Suprapubic skin (tissue), 4 donors: ENCODE data around the gene DUOXA2. TPM values are rescaled to one million over a fixed set of nuclear protein-coding genes. Genes with fewer than 3 reads are reported as not detected.

Experiments used
- DNase-seq, 2 donors: peaks; one replicate each; pipeline ENCODE4 v3.0.0-alpha.2; 2019; ENCODE audit warnings: low spot score in 2 of 2
- H3K27ac ChIP-seq: fragments of 200-600 bp; sonication (generic); one replicate; pipeline ENCODE4 v1.5.1; 2019
- H3K27me3 ChIP-seq: fragments of 200-600 bp; sonication (generic); one replicate; pipeline ENCODE4 v1.5.1; 2019
- H3K36me3 ChIP-seq: fragments of 200-600 bp; sonication (generic); one replicate; pipeline ENCODE4 v1.5.1; 2019
- H3K4me1 ChIP-seq: fragments of 200-600 bp; sonication (generic); one replicate; pipeline ENCODE4 v1.5.1; 2019
- H3K4me3 ChIP-seq: fragments of 200-600 bp; sonication (generic); one replicate; pipeline ENCODE4 v1.5.1; 2019; ENCODE audit warnings: mild to moderate bottlenecking
- H3K9me3 ChIP-seq: fragments of 200-600 bp; sonication (generic); one replicate; pipeline ENCODE4 v1.5.1; 2019
- CTCF ChIP-seq, 2 donors: fragments of 200-600 bp in 1 of 2; fragments of 450-650 bp in 1 of 2; sonication (generic) in 1 of 2; IDR thresholded peaks; one replicate each; pipeline ENCODE4 v1.5.1; 2016 to 2019; ENCODE audit warnings: antibody characterized with exemption in 2 of 2, mild to moderate bottlenecking in 1 of 2, moderate library complexity in 1 of 2
- EP300 ChIP-seq: sonication (generic); formaldehyde crosslinking; IDR thresholded peaks from one replicate; pipeline ENCODE4 v1.6.1; 2017; ENCODE audit warnings: antibody characterized with exemption
- POLR2A ChIP-seq, 2 donors: fragments of 450-650 bp; IDR thresholded peaks; one replicate each; pipeline ENCODE4 v1.6.1; 2017; ENCODE audit warnings: antibody characterized with exemption in 2 of 2, mild to moderate bottlenecking in 2 of 2, moderate library complexity in 2 of 2
- POLR2AphosphoS5 ChIP-seq, 3 donors: sonication (generic); formaldehyde crosslinking; IDR thresholded peaks; one replicate each; pipeline ENCODE4 v1.6.1; 2017; ENCODE audit warnings: antibody characterized with exemption in 3 of 3
- WGBS: methylation state at CpG from one replicate; pipeline ENCODE4 v1.1.5; 2018; 5-methylcytosine and 5-hydroxymethylcytosine counted together
- total RNA-seq, 4 donors: library from RNA; depleted of rRNA; stranded (reverse); fragments of >200 nt; gene quantifications; one replicate each; pipeline ENCODE4 v1.1.0, GENCODE V29; 2016

DUOXA2 gene
- total RNA-seq, 4 donors from 2014 or later, result not detected

GRCh38 chr15:45164914-45165313 lies 50.8 kb downstream of the DUOXA2 start:
- peaks cover 3% of the 10 kb centered on the region for H3K36me3 ChIP-seq
- H3K27me3 ChIP-seq, result no peaks in the 10 kb centered on the region
- DNase-seq, result no peak
- WGBS, result 100% methylated on average over 1 of the region's 1 CpG
- no peak for TF ChIP-seq POLR2AphosphoS5 (IDR thresholded peaks at IDR 0.05)
- no peak for TF ChIP-seq EP300
- TF ChIP-seq POLR2A (IDR thresholded peaks at IDR 0.05), result no peak
- TF ChIP-seq CTCF (IDR thresholded peaks at IDR 0.05), result no peak
- no peak overlapping the region for H3K4me3 ChIP-seq
- H3K9me3 ChIP-seq, result no peaks in the 10 kb centered on the region
- no peak overlapping the region for H3K27ac ChIP-seq
- peaks cover 45% of the 10 kb centered on the region for H3K4me1 ChIP-seq

- H3K27ac ChIP-seq, result peak overlapping the region; percentile 40
- WGBS, result 70% methylated on average over 4 of the region's 5 CpGs
- DNase-seq, result no peak
- TF ChIP-seq POLR2AphosphoS5 (IDR thresholded peaks at IDR 0.05) (no peak), EP300 (no peak), CTCF (IDR thresholded peaks at IDR 0.05) (no peak), POLR2A (IDR thresholded peaks at IDR 0.05) (no peak)
- H3K27me3 ChIP-seq, result no peaks in the 10 kb centered on the region
- H3K9me3 ChIP-seq, result no peaks in the 10 kb centered on the region
- peaks cover 3% of the 10 kb centered on the region for H3K36me3 ChIP-seq
- H3K4me1 ChIP-seq, result peaks cover 45% of the 10 kb centered on the region
- H3K4me3 ChIP-seq, result no peak overlapping the region
Observed at GRCh38 chr15:45165536-45165935, 51.4 kb downstream of the DUOXA2 start.

DNA sequence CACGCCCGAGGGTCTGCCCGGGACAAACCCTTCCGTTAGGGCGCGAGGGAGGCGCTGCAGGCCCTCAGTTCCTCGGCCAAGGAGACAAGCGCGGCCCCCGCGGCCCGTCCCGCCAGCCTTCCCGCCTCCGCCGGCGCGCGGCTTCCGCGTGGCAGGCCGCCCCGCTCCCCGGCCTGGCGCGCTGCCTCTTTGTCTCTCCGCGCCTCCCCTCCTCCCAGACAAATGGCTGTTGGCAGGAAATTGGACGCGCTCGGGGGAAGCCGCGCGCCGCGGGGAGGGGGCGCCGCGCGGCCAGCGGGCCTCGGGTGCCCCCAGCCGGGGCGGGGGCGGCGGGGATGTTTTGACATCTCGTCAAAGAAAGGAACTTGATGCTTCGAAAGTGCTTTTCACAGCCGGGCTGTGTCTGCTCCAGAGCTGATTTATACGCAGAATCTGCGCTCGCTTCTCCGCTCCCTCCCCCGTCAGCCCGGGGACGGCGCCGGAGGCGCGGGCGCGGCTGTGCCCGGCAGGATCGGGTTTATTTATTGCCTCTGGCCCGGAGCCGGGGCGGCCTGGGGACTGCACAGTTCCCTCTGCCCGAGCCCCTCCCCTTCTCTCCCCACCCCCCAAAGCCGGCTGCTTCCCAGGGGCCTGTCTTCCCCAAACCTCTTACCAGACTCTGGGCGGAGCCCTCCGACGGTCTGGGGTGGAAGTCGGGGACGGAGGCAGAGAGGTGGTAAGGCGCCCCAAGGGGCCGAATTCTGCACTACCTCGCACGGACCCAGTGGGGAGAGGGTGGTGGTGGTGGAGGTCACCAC lies 52.9 kb downstream of the DUOXA2 start:
- no peak for TF ChIP-seq POLR2AphosphoS5 (IDR thresholded peaks at IDR 0.05)
- no peak for TF ChIP-seq EP300
- TF ChIP-seq CTCF (IDR thresholded peaks at IDR 0.05), result peak; percentile 41 to 79
- TF ChIP-seq POLR2A (IDR thresholded peaks at IDR 0.05), result peak in 1 of 2 donors; percentile 5
- H3K4me1 ChIP-seq, result peaks cover 39% of the 10 kb centered on the region
- H3K36me3 ChIP-seq, result peaks cover 12% of the 10 kb centered on the region
- 2% methylated on average over 9 of the region's 79 CpGs for WGBS
- H3K4me3 ChIP-seq, result peak overlapping the region; percentile 87
- H3K27me3 ChIP-seq, result no peaks in the 10 kb centered on the region
- no peaks in the 10 kb centered on the region for H3K9me3 ChIP-seq
- H3K27ac ChIP-seq, result peak overlapping the region; percentile 99
- peak; percentile 93 to 95 for DNase-seq

DNA sequence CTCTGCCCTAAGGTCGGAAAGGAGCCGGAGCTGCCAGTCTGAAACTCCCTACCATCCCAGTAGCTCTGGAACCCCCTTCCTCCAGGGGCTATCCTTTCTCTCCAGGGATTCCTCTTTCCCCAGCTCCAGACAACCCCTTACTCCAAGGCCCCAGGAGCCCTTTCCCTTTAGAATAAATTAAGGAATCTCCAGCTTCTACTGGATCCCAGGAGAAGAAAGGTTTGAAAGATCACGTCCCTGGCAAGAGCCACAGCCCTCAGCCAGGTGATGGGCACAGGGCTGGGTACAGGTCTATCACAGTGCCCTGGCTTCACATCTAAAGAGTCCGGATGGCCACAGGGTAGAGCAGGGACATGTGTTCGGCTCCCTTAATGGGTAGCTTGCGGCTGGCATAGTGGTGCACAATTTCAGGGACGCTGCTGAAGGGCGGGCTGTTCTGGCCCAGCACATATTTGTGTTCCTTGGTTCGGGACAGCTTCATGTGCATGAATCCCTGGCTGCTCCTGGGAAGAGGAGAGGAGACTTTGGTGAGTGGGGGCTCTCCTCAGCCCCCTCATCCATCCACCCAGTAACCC lies 53.6 kb downstream of the DUOXA2 start:
- H3K36me3 ChIP-seq, result peaks cover 12% of the 10 kb centered on the region
- TF ChIP-seq EP300, result no peak
- TF ChIP-seq CTCF (IDR thresholded peaks at IDR 0.05), result no peak
- no peak for TF ChIP-seq POLR2A (IDR thresholded peaks at IDR 0.05)
- H3K27ac ChIP-seq, result peak overlapping the region; percentile 99
- WGBS, result 72% methylated on average over 7 of the region's 9 CpGs
- peaks cover 32% of the 10 kb centered on the region for H3K4me1 ChIP-seq
- no peaks in the 10 kb centered on the region for H3K9me3 ChIP-seq
- DNase-seq, result no peak
- H3K4me3 ChIP-seq, result peak overlapping the region; percentile 87
- no peaks in the 10 kb centered on the region for H3K27me3 ChIP-seq

Other genes starting within 250 kb of the DUOXA2 start
- gene TERB2, start 157.6 kb upstream of the DUOXA2 start, total RNA-seq, result not detected
- 10 to 100 TPM; 24.4 to 78.6 (median 48.7) TPM for gene SORD, start 91.1 kb upstream of the DUOXA2 start, total RNA-seq
- gene DUOX2, start 154 bp upstream of the DUOXA2 start, total RNA-seq, result 10 to 100 TPM in 2 of 4 donors, 1 to 10 TPM in 2; 2.3 to 32.6 (median 6.9) TPM
- 100 to 1,000 TPM in 1 of 4 donors, 10 to 100 TPM in 3; 65.6 to 178 (median 89.6) TPM for gene DUOXA1, start 15.6 kb downstream of the DUOXA2 start, total RNA-seq
- gene DUOX1, start 15.7 kb downstream of the DUOXA2 start, total RNA-seq, result 100 to 1,000 TPM in 3 of 4 donors, 10 to 100 TPM in 1; 87.2 to 246 (median 165) TPM
- gene SHF, start 73.6 kb downstream of the DUOXA2 start, total RNA-seq, result 10 to 100 TPM in 2 of 4 donors, 1 to 10 TPM in 2; 5.4 to 11.9 (median 8.6) TPM
- not detected for gene SLC28A2, start 137.9 kb downstream of the DUOXA2 start, total RNA-seq